ENCODE data around the gene NDRG4. TPM values are rescaled to one million over a fixed set of nuclear protein-coding genes. Genes with fewer than 3 reads are reported as not detected.
A peak's percentile ranks its signal among the peaks of the same experiment; 100 is the strongest.

The NDRG4 gene
- total RNA-seq, 2 experiments from 2014 or later, result 0.83 to 1.2 TPM

- POLR2A ChIA-PET, result no interaction called here
- peaks cover 2% of the 10 kb centered on the region for H3K27me3 Mint-ChIP-seq
- no peak overlapping the region for H3K4me3 Mint-ChIP-seq
- peaks cover 15% of the 10 kb centered on the region for H3K4me1 Mint-ChIP-seq
- DNase-seq, result no peak
- no peaks in the 10 kb centered on the region for H3K9me3 Mint-ChIP-seq
- no peak overlapping the region for H3K27ac Mint-ChIP-seq
- H3K36me3 Mint-ChIP-seq (ENCODE audit: low read depth), result no peaks in the 10 kb centered on the region
- CTCF ChIA-PET, result interaction anchor here (0.6 to 4.1 kb wide), 3 partner anchors 143 to 156 kb away, joined by 3 to 29 read pairs (median 6); no protein-coding TSS in a partner anchor
Observed at GRCh38 chr16:58492066-58492465, 7.9 kb upstream of the NDRG4 start.

- Mint-ChIP-seq H3K9me3 (no peaks in the 10 kb centered on the region), H3K4me1 (peaks cover 16% of the 10 kb centered on the region), H3K4me3 (no peak overlapping the region), H3K36me3 (ENCODE audit: low read depth) (no peaks in the 10 kb centered on the region), H3K27me3 (peaks cover 2% of the 10 kb centered on the region), H3K27ac (no peak overlapping the region)
- DNase-seq, result no peak
- POLR2A ChIA-PET, result no interaction called here
- CTCF ChIA-PET, result interaction anchor here (0.6 to 4.1 kb wide), 2 partner anchors 143 to 157 kb away, joined by 3 to 29 read pairs; no protein-coding TSS in a partner anchor
Observed at GRCh38 chr16:58492735-58493134, 7.2 kb upstream of the NDRG4 start.

GRCh38 chr16:58493756-58494431, 6.0 kb upstream of the NDRG4 start:
- Mint-ChIP-seq H3K9me3 (no peaks in the 10 kb centered on the region), H3K4me1 (peaks cover 16% of the 10 kb centered on the region), H3K4me3 (no peak overlapping the region), H3K27ac (no peak overlapping the region), H3K36me3 (ENCODE audit: low read depth) (no peaks in the 10 kb centered on the region), H3K27me3 (peaks cover 2% of the 10 kb centered on the region)
- no peak for DNase-seq
- POLR2A ChIA-PET, result no interaction called here
- CTCF ChIA-PET, result interaction anchor here (4.1 kb wide), 1 partner anchor 158 kb away, joined by 29 read pairs; no protein-coding TSS in a partner anchor

GRCh38 chr16:58494981-58495520, 4.9 kb upstream of the NDRG4 start:
- CTCF ChIA-PET, result interaction anchor here (0.7 to 1.3 kb wide), 5 partner anchors 9 to 261 kb away, joined by 4 to 10 read pairs (median 5); partner anchors contain the start of gene GINS3
- H3K4me1 Mint-ChIP-seq, result peaks cover 16% of the 10 kb centered on the region
- H3K4me3 Mint-ChIP-seq, result no peak overlapping the region
- DNase-seq, result peak; percentile 72
- H3K27ac Mint-ChIP-seq, result no peak overlapping the region
- no peaks in the 10 kb centered on the region for H3K36me3 Mint-ChIP-seq (ENCODE audit: low read depth)
- POLR2A ChIA-PET, result interaction anchor here (1.3 kb wide), 1 partner anchor 102 kb away, joined by 3 read pairs; no protein-coding TSS in a partner anchor
- no peaks in the 10 kb centered on the region for H3K9me3 Mint-ChIP-seq
- H3K27me3 Mint-ChIP-seq, result peaks cover 3% of the 10 kb centered on the region

GRCh38 chr16:58495521-58496331, 4.2 kb upstream of the NDRG4 start:
- peaks cover 4% of the 10 kb centered on the region for H3K27me3 Mint-ChIP-seq
- ChIA-PET CTCF (interaction anchor here (0.7 to 1.3 kb wide), 5 partner anchors 10 to 260 kb away, joined by 4 to 10 read pairs (median 5); partner anchors contain the start of gene GINS3), POLR2A (interaction anchor here (1.3 kb wide), 1 partner anchor 103 kb away, joined by 3 read pairs; no protein-coding TSS in a partner anchor)
- H3K4me3 Mint-ChIP-seq, result no peak overlapping the region
- no peaks in the 10 kb centered on the region for H3K36me3 Mint-ChIP-seq (ENCODE audit: low read depth)
- peaks cover 18% of the 10 kb centered on the region for H3K4me1 Mint-ChIP-seq
- H3K9me3 Mint-ChIP-seq, result no peaks in the 10 kb centered on the region
- no peak overlapping the region for H3K27ac Mint-ChIP-seq
- no peak for DNase-seq

GRCh38 chr16:58497468-58497867, 2.5 kb upstream of the NDRG4 start:
- H3K27ac Mint-ChIP-seq, result no peak overlapping the region
- peaks cover 4% of the 10 kb centered on the region for H3K27me3 Mint-ChIP-seq
- no peaks in the 10 kb centered on the region for H3K9me3 Mint-ChIP-seq
- POLR2A ChIA-PET, result no interaction called here
- CTCF ChIA-PET, result interaction anchor here (1.1 to 1.3 kb wide), 2 partner anchors 161 to 259 kb away, joined by 4 to 5 read pairs; no protein-coding TSS in a partner anchor
- DNase-seq, result no peak
- no peak overlapping the region for H3K4me3 Mint-ChIP-seq
- no peaks in the 10 kb centered on the region for H3K36me3 Mint-ChIP-seq (ENCODE audit: low read depth)
- peaks cover 22% of the 10 kb centered on the region for H3K4me1 Mint-ChIP-seq

- ChIA-PET CTCF (interaction anchor here (1.1 to 1.3 kb wide), 2 partner anchors 161 to 258 kb away, joined by 4 to 5 read pairs; no protein-coding TSS in a partner anchor), POLR2A (no interaction called here)
- H3K36me3 Mint-ChIP-seq (ENCODE audit: low read depth), result no peaks in the 10 kb centered on the region
- peaks cover 22% of the 10 kb centered on the region for H3K4me1 Mint-ChIP-seq
- no peak for DNase-seq
- no peak overlapping the region for H3K4me3 Mint-ChIP-seq
- H3K27me3 Mint-ChIP-seq, result peaks cover 3% of the 10 kb centered on the region
- H3K27ac Mint-ChIP-seq, result no peak overlapping the region
- H3K9me3 Mint-ChIP-seq, result no peaks in the 10 kb centered on the region
Observed at GRCh38 chr16:58497935-58498334, 2.0 kb upstream of the NDRG4 start.

- ChIA-PET CTCF (interaction anchor here (1.3 kb wide), 1 partner anchor 162 kb away, joined by 4 read pairs; no protein-coding TSS in a partner anchor), POLR2A (no interaction called here)
- H3K27ac Mint-ChIP-seq, result no peak overlapping the region
- no peaks in the 10 kb centered on the region for H3K36me3 Mint-ChIP-seq (ENCODE audit: low read depth)
- H3K4me1 Mint-ChIP-seq, result peaks cover 22% of the 10 kb centered on the region
- DNase-seq, result no peak
- no peak overlapping the region for H3K4me3 Mint-ChIP-seq
- peaks cover 1% of the 10 kb centered on the region for H3K27me3 Mint-ChIP-seq
- H3K9me3 Mint-ChIP-seq, result no peaks in the 10 kb centered on the region
Observed at GRCh38 chr16:58498341-58499091, 1.4 kb upstream of the NDRG4 start.

- H3K27me3 Mint-ChIP-seq, result peaks cover 1% of the 10 kb centered on the region
- H3K4me1 Mint-ChIP-seq, result peaks cover 22% of the 10 kb centered on the region
- DNase-seq, result no peak
- no peak overlapping the region for H3K27ac Mint-ChIP-seq
- POLR2A ChIA-PET, result no interaction called here
- H3K4me3 Mint-ChIP-seq, result no peak overlapping the region
- no peaks in the 10 kb centered on the region for H3K36me3 Mint-ChIP-seq (ENCODE audit: low read depth)
- no peaks in the 10 kb centered on the region for H3K9me3 Mint-ChIP-seq
- CTCF ChIA-PET, result no interaction called here
Observed at GRCh38 chr16:58499092-58499511, 841 bp upstream of the NDRG4 start.

GRCh38 chr16:58500430-58501241, 693 bp downstream of the NDRG4 start:
- Mint-ChIP-seq H3K27ac (no peak overlapping the region), H3K9me3 (no peaks in the 10 kb centered on the region), H3K27me3 (peaks cover 1% of the 10 kb centered on the region), H3K36me3 (ENCODE audit: low read depth) (no peaks in the 10 kb centered on the region), H3K4me3 (peak overlapping the region; percentile 13), H3K4me1 (peaks cover 14% of the 10 kb centered on the region)
- POLR2A ChIA-PET, result no interaction called here
- DNase-seq, result no peak
- CTCF ChIA-PET, result interaction anchor here (1.8 kb wide), 1 partner anchor 255 kb away, joined by 4 read pairs; no protein-coding TSS in a partner anchor

- Mint-ChIP-seq H3K27ac (no peak overlapping the region), H3K27me3 (peaks cover 1% of the 10 kb centered on the region), H3K9me3 (no peaks in the 10 kb centered on the region), H3K4me3 (peak overlapping the region; percentile 13), H3K36me3 (ENCODE audit: low read depth) (no peaks in the 10 kb centered on the region), H3K4me1 (peaks cover 13% of the 10 kb centered on the region)
- peak; percentile 37 for DNase-seq
- ChIA-PET CTCF (interaction anchor here (1.8 kb wide), 1 partner anchor 254 kb away, joined by 4 read pairs; no protein-coding TSS in a partner anchor), POLR2A (interaction anchor here (0.6 kb wide), 1 partner anchor 16 kb away, joined by 3 read pairs; no protein-coding TSS in a partner anchor)
Observed at GRCh38 chr16:58501242-58502131, 1.5 kb downstream of the NDRG4 start.
